Measurements from ENCODE around the gene PTPN14. TPM values are rescaled to one million over a fixed set of nuclear protein-coding genes. Genes with fewer than 3 reads are reported as not detected.

PTPN14 gene
- total RNA-seq, 1 donor from 2014 or later, result 24.6 TPM

DNA sequence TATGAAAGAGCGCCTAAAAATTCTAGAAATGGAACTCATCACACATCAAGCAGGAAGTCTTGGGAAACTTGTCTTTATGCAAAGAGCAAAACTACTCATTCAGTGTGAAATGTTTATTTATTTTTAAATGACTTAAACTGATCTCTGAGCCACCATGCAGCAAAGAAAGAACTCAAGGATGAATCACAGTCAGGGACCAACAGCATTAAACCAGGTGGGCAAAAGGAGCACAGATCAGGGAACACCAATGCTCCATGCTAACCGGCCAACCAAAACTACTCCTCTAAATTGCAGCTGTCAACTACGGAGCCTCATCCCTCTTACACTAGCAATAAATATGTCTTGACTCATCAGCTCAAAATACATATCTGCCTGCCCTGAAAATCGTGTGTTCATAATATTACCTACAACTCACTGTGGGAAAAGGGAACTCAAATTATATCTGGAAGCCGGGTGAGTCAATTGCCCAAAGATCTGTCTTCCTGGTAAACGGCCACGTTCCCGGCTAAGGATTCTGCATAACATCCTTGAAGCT is 129.2 kb downstream of the PTPN14 start:
- H3K4me3 ChIP-seq (ENCODE audit: low read depth, low read length), result no peak overlapping the region
- no peak for DNase-seq (ENCODE audit: low read depth)
- TF ChIP-seq CTCF (conservative IDR thresholded peaks at IDR 0.05; ENCODE audit: low read depth, low read length), result no peak

- no peak for DNase-seq (ENCODE audit: low read depth)
- no peak for TF ChIP-seq CTCF (conservative IDR thresholded peaks at IDR 0.05; ENCODE audit: low read depth, low read length)
- H3K4me3 ChIP-seq (ENCODE audit: low read depth, low read length), result no peak overlapping the region
Observed at GRCh38 chr1:214420833-214421232, 130.6 kb downstream of the PTPN14 start.

DNA sequence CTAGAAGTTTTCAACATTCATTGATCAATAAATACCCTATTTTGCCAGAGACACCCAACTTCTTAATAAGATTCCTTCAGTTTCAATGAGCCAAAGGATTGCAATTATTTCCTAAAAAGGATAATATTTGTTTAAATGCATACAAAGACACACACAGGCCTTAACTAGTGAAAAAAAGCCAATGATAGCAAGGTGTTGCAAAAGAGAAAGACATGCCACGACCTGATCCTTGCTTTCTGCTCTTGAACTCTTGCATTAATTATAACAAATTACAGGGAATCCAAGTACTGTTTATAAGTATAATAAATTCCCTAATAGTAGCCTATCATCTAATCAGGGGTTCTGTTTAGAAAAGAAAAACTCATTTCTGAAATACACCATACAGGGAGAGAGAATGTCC is 131.1 kb downstream of the PTPN14 start:
- no peak for TF ChIP-seq CTCF (conservative IDR thresholded peaks at IDR 0.05; ENCODE audit: low read depth, low read length)
- no peak for DNase-seq (ENCODE audit: low read depth)
- no peak overlapping the region for H3K4me3 ChIP-seq (ENCODE audit: low read depth, low read length)

GRCh38 chr1:214419650-214420049 is 131.8 kb downstream of the PTPN14 start:
- no peak overlapping the region for H3K4me3 ChIP-seq (ENCODE audit: low read depth, low read length)
- no peak for DNase-seq (ENCODE audit: low read depth)
- TF ChIP-seq CTCF (conservative IDR thresholded peaks at IDR 0.05; ENCODE audit: low read depth, low read length), result no peak

DNA sequence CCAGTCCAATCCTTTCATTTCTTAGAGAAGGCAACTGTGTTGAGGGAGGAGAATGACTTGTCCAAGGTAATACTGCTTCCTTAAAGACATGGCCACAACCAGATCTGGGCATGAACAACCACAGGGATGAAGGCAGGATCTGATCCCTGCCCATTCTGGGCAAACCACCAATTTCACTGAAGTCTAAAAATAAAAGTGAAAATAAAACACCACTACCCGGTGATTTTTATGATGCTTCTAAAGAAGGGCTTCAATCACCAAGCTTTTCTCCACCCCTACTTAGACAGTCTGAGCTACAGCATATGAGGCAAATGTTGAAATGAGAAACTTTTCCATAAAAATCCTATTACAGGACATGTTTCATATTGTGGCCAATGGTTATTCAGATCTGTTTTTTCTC is 133.0 kb downstream of the PTPN14 start:
- DNase-seq (ENCODE audit: low read depth), result no peak
- H3K4me3 ChIP-seq (ENCODE audit: low read depth, low read length), result no peak overlapping the region
- TF ChIP-seq CTCF (conservative IDR thresholded peaks at IDR 0.05; ENCODE audit: low read depth, low read length), result no peak

DNA sequence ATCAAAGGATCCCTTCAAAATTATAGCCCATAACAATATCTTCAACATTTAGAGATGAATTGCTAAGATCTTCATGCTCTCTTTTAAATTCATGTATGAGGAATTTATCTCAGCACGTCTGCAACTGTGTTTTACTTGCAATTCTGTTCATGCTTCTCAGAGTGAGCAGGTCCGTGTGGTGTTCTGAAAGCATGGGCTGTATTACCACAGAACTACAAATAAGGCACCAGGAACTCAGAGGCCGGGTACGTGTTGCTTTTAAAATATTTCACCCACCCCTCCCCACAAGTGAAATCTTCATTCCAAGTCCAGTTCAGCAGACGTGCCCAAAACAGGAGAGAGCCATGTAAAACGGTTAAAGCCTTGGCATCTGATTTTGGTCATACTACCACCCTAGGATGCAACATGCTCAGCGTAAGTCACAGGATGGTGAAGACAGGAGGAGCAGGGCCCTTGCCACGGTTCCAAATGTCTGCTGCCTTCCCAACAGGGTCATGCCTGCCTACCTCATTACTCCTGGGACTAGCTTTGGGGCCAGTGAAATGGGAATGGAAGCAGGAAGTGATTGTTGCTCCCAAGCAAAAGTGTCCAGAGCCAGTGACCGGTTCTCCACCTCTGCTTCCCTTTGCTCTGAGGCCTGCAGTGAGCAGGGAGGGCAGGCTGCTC is 133.7 kb downstream of the PTPN14 start:
- H3K4me3 ChIP-seq (ENCODE audit: low read depth, low read length), result no peak overlapping the region
- DNase-seq (ENCODE audit: low read depth), result no peak
- no peak for TF ChIP-seq CTCF (conservative IDR thresholded peaks at IDR 0.05; ENCODE audit: low read depth, low read length)

GRCh38 chr1:214416858-214417257 is 134.5 kb downstream of the PTPN14 start:
- no peak for DNase-seq (ENCODE audit: low read depth)
- TF ChIP-seq CTCF (conservative IDR thresholded peaks at IDR 0.05; ENCODE audit: low read depth, low read length), result no peak
- no peak overlapping the region for H3K4me3 ChIP-seq (ENCODE audit: low read depth, low read length)

Measured in epithelial cell of proximal tubule (primary cell).